Breast epithelium (tissue), 4 donors: Measurements from ENCODE around the gene NFASC. TPM values are rescaled to one million over a fixed set of nuclear protein-coding genes. Genes with fewer than 3 reads are reported as not detected.

ENCODE experiments used
- DNase-seq, 2 donors: peaks; one replicate each; pipeline ENCODE4 v3.0.0-alpha.2; 2019; ENCODE audit warnings: low spot score in 2 of 2
- H3K27ac ChIP-seq, 2 donors: fragments of 200-600 bp; sonication (generic) in 1 of 2; one replicate each; pipeline ENCODE4 v1.5.1; 2016 to 2019; ENCODE audit warnings: mild to moderate bottlenecking in 1 of 2
- H3K27me3 ChIP-seq, 2 donors: fragments of 200-600 bp; sonication (generic) in 1 of 2; one replicate each; pipeline versions ENCODE4 v1.5.1 to v1.6.0; 2017 to 2019; ENCODE audit warnings: control low read depth in 1 of 2, mild to moderate bottlenecking in 1 of 2
- H3K36me3 ChIP-seq: fragments of 200-600 bp; one replicate; pipeline ENCODE4 v1.5.1; 2019
- H3K4me1 ChIP-seq, 2 donors: fragments of 200-600 bp; sonication (generic); one replicate each; pipeline ENCODE4 v1.5.1; 2016 to 2019; ENCODE audit warnings: control low read depth in 1 of 2
- H3K4me3 ChIP-seq, 3 donors: fragments of 200-600 bp; sonication (generic); 1 replicate in 2 of 3; 2 replicates in 1 of 3; pipeline ENCODE4 v1.5.1; 2016 to 2019; ENCODE audit warnings: mild to moderate bottlenecking in 3 of 3, moderate library complexity in 2 of 3
- H3K9me3 ChIP-seq, 2 donors: fragments of 200-600 bp; sonication (generic) in 1 of 2; one replicate each; pipeline ENCODE4 v1.5.1; 2016 to 2019; ENCODE audit warnings: control low read depth in 1 of 2
- POLR2A ChIP-seq: fragments of 450-650 bp; IDR thresholded peaks from one replicate; pipeline ENCODE4 v1.6.1; 2016; ENCODE audit warnings: antibody characterized with exemption, mild to moderate bottlenecking, moderate library complexity
- POLR2AphosphoS5 ChIP-seq, 3 donors: sonication (generic); formaldehyde crosslinking; IDR thresholded peaks; one replicate each; pipeline ENCODE4 v1.6.1; 2017; ENCODE audit warnings: antibody characterized with exemption in 3 of 3
- intact Hi-C: fragments of 100-400 bp; cut with DNase I; formaldehyde crosslinking; loops from one replicate; pipeline ENCODE4 v1.15.1; 2023; ENCODE audit warnings: low total_unique reads
- total RNA-seq, 3 donors: library from RNA; depleted of rRNA; stranded (reverse); fragments of >200 nt; gene quantifications; one replicate each; pipeline ENCODE4 v1.1.0, GENCODE V29; 2016
- TF ChIP-seq, protein P1 (sequence below), 3 donors: fragments of 450-650 bp; IDR thresholded peaks; one replicate each; pipeline ENCODE4 v1.5.1; 2016 to 2017; ENCODE audit warnings: antibody characterized with exemption in 3 of 3, mild to moderate bottlenecking in 3 of 3, moderate library complexity in 3 of 3

Gene NFASC
- total RNA-seq, 3 donors from 2014 or later, result 1.6 to 19.5 (median 14.1) TPM

DNA sequence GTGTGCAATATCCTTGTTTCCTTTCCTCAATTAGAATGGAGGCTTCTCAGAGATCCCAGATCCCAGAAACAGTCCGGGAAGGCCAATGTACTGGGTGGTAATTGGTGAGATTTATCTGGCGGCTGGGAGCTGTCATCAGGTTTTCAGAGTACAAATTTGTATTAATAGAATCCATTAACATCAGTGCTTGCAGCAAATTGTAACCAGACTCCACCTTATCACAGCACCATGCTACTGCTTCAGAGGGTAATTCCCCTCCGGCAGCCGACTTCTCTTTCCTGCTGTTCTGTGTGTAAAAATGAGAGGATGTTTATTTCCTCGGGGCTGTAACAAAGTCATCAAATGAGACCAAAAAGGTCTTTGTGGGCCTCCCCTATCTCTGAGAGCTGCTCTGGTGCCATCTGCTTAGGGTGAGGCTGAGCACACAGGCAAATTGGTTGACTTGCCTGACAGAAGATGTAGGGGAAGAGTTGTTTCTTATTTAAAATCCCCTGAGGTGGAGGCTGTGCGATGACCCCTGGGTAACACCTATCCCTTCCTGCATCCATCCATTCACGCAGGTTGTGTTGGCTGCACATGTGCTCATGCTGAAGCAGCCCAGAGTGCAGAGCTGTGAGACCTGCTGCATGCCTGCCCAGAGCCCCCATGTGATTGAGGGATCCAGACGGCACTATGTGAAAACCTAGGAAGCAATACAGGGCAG is 19.2 kb downstream of the NFASC start:
- H3K4me3 ChIP-seq, result no peak overlapping the region
- no peaks in the 10 kb centered on the region for H3K4me1 ChIP-seq
- no peak for TF ChIP-seq POLR2AphosphoS5 (IDR thresholded peaks at IDR 0.05)
- TF ChIP-seq POLR2A, result no peak
- TF ChIP-seq, protein P1, sequence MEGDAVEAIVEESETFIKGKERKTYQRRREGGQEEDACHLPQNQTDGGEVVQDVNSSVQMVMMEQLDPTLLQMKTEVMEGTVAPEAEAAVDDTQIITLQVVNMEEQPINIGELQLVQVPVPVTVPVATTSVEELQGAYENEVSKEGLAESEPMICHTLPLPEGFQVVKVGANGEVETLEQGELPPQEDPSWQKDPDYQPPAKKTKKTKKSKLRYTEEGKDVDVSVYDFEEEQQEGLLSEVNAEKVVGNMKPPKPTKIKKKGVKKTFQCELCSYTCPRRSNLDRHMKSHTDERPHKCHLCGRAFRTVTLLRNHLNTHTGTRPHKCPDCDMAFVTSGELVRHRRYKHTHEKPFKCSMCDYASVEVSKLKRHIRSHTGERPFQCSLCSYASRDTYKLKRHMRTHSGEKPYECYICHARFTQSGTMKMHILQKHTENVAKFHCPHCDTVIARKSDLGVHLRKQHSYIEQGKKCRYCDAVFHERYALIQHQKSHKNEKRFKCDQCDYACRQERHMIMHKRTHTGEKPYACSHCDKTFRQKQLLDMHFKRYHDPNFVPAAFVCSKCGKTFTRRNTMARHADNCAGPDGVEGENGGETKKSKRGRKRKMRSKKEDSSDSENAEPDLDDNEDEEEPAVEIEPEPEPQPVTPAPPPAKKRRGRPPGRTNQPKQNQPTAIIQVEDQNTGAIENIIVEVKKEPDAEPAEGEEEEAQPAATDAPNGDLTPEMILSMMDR (IDR thresholded peaks at IDR 0.05), result no peak
- intact Hi-C loops, result no loop called here
- no peak overlapping the region for H3K27ac ChIP-seq
- H3K27me3 ChIP-seq, result no peaks in the 10 kb centered on the region
- no peak for DNase-seq
- no peaks in the 10 kb centered on the region for H3K9me3 ChIP-seq
- no peaks in the 10 kb centered on the region for H3K36me3 ChIP-seq

DNA sequence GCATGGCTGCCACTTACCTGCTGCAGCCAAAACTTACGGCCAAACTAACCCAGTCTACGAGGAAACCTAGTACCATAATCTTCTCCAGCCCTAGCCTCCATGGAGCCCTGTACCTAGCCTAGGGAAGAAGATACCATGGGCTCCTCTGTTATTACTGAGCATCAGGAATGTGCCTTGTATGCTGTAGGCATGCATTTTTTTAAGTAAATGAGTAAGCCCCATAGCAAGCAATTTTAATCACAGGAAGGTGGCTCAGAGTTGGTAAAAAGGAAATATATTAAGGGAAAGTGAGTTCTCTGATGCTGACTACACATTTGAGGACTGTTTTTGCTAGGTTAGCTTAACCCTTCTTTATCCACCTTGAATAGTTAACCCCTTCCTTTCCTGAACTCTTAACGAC is 21.2 kb downstream of the NFASC start:
- Histone ChIP-seq H3K36me3 (no peaks in the 10 kb centered on the region), H3K27ac (no peak overlapping the region), H3K9me3 (no peaks in the 10 kb centered on the region), H3K27me3 (no peaks in the 10 kb centered on the region), H3K4me1 (no peaks in the 10 kb centered on the region), H3K4me3 (no peak overlapping the region)
- intact Hi-C loops, result no loop called here
- TF ChIP-seq POLR2A (no peak), POLR2AphosphoS5 (IDR thresholded peaks at IDR 0.05) (no peak)
- TF ChIP-seq, protein P1 (IDR thresholded peaks at IDR 0.05), result no peak
- no peak for DNase-seq

DNA sequence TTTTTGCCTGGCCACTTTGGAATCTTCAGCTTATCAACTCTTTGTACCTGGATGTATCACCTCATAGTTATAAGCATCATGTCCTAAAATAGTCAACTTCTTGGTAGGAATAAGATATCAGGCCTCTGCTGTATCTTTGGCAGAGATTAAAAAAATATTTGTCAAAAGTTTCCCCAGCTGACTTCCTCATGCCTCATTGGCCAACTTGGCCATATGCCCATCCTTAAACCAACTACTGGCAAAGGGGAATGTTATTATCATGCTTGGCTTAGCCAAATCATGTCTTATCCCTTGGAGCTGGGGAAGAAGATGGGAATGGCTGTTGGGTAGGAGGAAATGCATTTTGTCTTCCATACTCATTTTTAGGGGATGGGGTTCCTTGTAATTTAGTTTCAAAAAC is 23.4 kb downstream of the NFASC start:
- H3K4me1 ChIP-seq, result no peaks in the 10 kb centered on the region
- intact Hi-C loops, result no loop called here
- no peak overlapping the region for H3K4me3 ChIP-seq
- no peak for DNase-seq
- H3K36me3 ChIP-seq, result no peaks in the 10 kb centered on the region
- H3K27ac ChIP-seq, result no peak overlapping the region
- no peaks in the 10 kb centered on the region for H3K27me3 ChIP-seq
- TF ChIP-seq, protein P1 (IDR thresholded peaks at IDR 0.05), result no peak
- TF ChIP-seq POLR2A, result no peak
- no peaks in the 10 kb centered on the region for H3K9me3 ChIP-seq

DNA sequence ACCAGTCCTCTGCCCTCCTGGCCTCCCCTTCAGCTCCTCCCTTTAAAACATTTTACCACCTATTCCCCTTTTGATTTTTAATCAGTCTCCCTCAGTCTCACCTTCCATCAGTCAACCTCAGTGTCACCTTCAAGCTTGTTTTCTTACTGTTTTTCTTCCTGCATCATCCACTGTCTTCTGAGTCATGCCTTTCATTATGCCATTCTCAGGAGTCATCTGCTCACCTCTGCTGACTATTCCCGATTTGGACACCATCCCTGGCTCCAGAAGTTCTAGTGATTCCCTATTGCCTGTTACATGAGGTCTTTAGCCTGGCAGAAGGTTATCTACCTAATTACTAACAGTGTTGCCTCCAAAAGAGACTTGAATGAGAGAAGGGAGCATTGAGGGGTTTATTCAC is 23.9 kb downstream of the NFASC start:
- Histone ChIP-seq H3K4me3 (no peak overlapping the region), H3K27me3 (no peaks in the 10 kb centered on the region), H3K27ac (no peak overlapping the region), H3K4me1 (no peaks in the 10 kb centered on the region), H3K9me3 (no peaks in the 10 kb centered on the region), H3K36me3 (no peaks in the 10 kb centered on the region)
- no peak for DNase-seq
- intact Hi-C loops, result no loop called here
- TF ChIP-seq POLR2A (no peak), POLR2AphosphoS5 (IDR thresholded peaks at IDR 0.05) (no peak)
- TF ChIP-seq, protein P1 (IDR thresholded peaks at IDR 0.05), result no peak

DNA sequence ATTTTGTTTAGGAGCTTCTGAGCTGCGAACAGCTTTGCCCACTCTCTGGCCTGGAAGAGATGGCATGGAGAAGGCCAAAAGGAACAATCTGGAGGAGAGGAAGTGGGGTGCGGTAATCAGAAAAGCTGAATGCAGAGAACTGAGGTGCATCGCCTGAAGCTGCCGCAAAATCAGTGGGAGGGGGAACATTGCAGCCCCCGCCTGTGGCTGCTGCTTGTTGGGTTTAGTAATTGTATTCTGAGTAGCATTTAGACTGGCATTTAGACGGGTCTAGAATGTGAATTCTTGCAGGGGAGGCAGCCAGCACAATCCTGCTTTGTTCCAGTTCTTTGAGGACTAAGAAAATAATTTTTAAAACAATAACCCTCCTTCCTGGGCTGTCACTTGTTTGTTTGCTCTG is 25.4 kb downstream of the NFASC start:
- TF ChIP-seq, protein P1 (IDR thresholded peaks at IDR 0.05), result no peak
- TF ChIP-seq POLR2A, result no peak
- no peak for TF ChIP-seq POLR2AphosphoS5 (IDR thresholded peaks at IDR 0.05)
- H3K27ac ChIP-seq, result no peak overlapping the region
- H3K36me3 ChIP-seq, result no peaks in the 10 kb centered on the region
- no peak overlapping the region for H3K4me3 ChIP-seq
- DNase-seq, result no peak
- H3K9me3 ChIP-seq, result no peaks in the 10 kb centered on the region
- no peaks in the 10 kb centered on the region for H3K27me3 ChIP-seq
- no peaks in the 10 kb centered on the region for H3K4me1 ChIP-seq
- intact Hi-C loops, result no loop called here
